SW480 (cell line): Measurements from ENCODE around the gene TFAP2D.

Experiments
- DNase-seq: peaks from one replicate; pipeline ENCODE4 v3.0.0-alpha.2; 2016; ENCODE audit warnings: low spot score

Gene TFAP2D

DNA sequence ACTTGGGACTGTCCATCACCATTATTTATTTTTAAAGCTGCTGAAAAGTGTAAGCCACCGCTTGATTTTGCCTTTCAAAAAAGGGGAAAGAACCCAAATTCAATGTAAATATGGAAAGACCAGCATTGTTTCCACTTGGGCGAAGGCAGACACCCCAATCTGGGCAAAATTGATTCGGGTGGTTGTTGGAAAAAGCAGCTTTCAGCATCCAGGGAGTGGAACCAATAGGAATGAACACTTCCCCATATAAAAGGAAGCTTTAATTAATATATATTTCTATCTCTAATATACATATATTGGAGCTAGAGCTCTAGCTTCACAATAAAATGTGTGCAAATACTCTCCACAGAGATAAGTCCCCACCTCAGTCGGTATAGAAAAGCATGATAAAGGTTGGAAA lies at the start of gene TFAP2D:
Gene TFAP2D (plus strand): TSS at position 301 of the 400 bp plus-strand sequence. CDS start 530 bp downstream, outside the sequence.
- DNase-seq: no peak

- no peak for DNase-seq
Measured at GRCh38 chr6:50663806-50664205, 49.5 kb upstream of the TFAP2D start.

DNA sequence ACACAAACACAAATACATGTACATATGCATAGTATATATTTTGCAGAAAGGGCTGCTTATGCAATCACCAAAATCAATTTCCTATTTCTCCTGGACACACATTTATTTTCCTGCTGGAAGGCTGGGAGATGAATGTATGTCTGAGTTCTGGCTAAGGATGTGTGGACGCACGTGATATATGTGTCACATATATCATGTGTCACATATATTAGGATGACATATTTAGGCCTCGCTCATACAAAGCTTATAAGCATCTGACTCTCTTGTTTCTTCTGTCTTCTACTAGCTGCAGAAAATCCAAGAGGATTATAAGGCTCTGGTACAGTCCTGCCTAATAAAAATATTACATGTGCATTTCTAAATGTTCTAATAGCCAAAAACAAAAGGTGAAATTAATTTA lies 47.2 kb upstream of the TFAP2D start:
- no peak for DNase-seq

- no peak for DNase-seq
Measured at GRCh38 chr6:50681213-50681824, 32.0 kb upstream of the TFAP2D start.

GRCh38 chr6:50689210-50689609 lies 24.1 kb upstream of the TFAP2D start:
- DNase-seq: no peak

GRCh38 chr6:50691814-50692495 lies 21.4 kb upstream of the TFAP2D start:
- DNase-seq: no peak

DNA sequence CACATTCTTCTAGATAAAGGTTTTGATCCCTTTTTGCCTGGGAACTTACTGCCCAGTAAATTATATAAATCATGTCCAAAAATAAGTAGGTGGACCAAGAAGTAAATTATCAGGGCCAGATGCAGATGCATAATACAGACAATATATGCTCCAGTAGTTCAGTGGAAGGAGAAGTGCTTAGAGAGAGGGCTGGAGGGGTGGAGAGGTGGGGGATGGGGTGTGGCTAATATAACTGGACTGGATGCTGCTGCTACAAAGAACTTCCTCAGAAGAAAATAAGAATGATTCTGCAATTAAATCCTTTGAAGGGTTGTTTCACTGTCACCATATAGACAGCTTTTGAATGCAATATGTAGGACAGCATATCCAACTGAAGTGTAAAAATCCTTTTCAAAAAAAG lies 14.8 kb upstream of the TFAP2D start:
- DNase-seq: no peak

DNA sequence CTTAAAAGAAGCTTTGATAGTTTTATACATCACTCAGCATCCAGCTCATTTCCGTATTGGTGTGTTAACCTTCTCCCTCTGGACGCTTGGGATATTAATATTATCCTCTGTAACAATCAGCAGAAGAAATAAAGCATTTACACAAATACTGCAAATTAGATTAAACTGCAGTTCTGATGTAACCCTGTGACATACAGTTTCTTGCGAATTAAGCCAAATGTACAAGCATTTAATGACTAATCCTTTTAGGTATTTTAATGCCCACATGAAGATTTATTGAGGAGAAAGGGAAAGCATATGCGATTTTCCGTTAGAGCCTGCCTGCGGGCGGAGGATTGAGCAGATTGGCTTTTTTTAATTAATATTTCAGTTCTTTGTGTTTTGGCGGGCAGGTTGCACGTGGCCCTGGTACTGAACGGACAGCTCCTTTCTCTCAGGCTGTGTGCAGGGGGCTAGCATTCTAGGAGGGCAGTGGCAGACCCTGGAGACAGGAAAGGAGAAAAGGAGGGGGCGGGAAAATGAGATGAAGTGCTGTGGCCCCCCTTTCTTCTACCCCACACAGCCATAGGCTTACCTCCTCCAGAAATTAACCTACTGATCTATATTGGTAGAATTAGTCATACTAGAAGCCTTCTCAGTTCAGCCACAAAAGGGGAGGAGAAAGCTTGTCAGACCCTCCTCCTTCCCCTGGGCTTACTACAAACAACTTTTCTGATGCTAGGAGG lies 14.1 kb upstream of the TFAP2D start:
- DNase-seq: no peak

DNA sequence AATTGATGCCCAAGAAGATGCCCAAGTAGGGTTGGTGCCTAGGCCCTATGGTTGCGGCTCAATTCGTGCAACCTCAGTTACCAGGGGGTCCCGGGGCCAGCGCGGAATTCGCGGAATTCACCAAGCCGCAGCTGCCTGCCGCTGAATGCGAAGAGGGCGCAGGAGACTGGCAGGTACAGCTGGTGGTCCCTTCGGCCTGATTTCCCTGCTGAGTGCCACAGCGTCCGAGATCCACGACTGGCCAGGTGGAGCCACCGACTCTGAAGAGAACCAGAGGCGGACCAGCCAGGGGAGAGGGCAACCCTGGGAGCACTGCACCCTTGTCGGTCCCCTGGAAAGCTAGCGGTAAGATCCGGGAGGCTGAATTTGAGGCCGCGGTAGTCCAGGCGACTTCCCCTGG lies 6.8 kb upstream of the TFAP2D start:
- no peak for DNase-seq

GRCh38 chr6:50707191-50707590 lies 6.1 kb upstream of the TFAP2D start:
- DNase-seq: no peak

GRCh38 chr6:50707652-50708300 lies 5.5 kb upstream of the TFAP2D start:
- DNase-seq: no peak

DNA sequence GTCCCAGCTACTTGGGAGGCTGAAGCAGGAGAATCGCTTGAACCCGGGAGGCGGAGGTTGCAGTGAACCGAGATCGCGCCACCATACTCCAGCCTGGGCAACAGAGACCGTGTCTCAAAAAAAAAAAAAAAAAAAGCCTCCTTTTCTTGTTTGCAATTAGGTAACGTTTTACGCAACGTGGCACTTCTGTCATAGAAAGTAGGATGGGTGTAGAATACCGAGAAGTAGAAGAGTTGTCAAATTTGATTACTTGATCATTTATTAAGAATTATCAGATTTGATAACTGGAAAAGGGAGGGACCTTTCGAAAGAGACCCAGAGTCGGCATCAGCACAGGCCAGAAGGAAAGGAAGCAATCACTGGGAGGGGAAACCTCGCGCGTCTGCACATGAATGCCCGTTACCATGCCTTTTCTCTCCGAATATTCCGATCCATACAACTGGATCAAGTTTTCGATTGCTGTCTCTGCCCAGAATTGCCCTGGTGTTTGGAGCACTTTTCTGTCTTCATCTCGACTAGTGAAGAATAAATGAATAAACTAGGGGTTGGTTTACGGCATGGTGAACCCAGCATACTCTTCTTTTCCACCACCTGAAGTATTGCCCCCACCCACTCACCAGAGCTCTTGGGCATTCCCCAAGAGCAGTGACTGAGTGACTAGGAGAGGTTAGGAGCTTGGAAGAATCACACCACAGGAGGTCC lies 4.5 kb upstream of the TFAP2D start:
- DNase-seq: no peak

- no peak for DNase-seq
Measured at GRCh38 chr6:50709366-50709734, 4.0 kb upstream of the TFAP2D start.

GRCh38 chr6:50711686-50712085 lies 1.6 kb upstream of the TFAP2D start:
- DNase-seq: no peak

DNA sequence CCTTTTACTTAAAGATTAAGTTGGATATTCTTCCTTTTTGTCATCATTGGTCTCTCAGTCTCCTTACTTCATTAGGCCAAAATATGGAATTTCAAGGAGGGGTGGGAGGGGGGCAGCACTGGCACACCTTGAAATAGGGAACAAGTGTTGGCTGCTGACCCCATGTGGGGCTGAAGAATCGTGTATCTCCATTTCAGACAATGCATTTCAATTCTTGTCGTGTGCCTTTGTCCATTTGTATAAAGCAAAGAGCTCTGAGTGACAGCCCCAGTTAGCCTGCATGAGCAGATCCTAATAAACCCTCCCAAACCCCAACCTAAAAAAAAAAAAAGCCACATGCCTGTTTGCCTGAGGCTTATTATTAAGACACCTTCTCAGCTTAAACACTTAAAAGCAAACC lies 1.0 kb upstream of the TFAP2D start:
- DNase-seq: no peak

DNA sequence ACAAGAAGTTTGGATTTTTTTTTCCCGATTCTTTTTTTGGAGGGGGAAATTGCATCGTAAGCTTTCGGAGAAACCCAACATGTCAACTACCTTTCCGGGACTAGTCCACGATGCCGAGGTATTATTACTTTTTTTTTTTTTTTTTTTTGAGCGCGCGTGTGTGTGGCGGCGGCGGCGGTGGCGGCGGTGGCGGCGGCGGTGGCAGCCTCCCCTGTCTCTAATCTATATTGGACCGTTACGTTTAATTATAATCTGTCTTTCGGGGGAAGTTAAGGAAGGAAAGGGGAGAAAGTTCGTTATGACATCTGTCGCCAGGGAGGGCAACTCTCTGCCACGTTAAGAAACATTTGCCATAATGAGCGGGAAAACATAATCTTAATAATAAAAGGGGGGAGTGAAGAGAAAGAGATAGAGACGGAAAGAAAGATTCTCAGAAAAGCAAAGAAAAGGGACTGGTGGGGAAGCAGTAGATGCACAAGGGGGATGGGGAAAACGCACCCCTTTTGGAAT lies 706 bp downstream of the TFAP2D start:
- DNase-seq: no peak

GRCh38 chr6:50714487-50715379 lies 1.4 kb downstream of the TFAP2D start:
- no peak for DNase-seq

GRCh38 chr6:50716899-50717509 lies 3.7 kb downstream of the TFAP2D start:
- DNase-seq: no peak

DNA sequence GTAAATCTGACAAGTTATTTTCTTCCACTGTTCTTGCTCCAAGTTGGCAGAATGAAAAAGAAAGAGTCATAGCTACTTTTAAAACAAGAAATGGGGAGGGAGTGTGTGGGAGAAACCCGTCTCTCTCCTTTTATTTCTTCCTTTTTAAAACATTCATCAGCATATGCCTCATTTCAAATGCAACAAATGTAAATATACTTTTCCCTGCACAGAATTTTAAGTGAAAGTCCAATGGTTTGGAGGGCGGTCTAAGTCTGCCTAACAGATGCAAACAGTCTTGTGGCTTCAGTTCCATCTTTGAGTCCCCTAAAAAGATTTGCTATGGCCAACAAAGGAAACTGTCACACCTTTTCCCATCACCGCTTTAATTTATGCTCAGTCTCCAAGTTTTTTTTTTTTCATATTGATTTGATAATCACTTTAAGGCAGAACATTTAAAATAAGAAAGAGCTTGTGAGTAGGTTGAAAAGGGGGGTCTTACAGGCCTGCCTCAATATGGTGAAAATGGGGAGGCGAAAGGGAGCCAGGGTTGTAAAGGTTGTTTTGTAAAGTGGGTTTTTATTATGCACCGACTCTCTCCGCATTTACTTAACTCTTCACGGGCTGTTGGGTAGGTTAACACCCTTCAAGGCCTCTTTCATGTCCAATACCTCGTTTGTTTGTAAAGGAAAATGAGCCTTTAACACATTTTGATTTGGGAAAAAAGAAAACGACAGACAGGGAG lies 4.6 kb downstream of the TFAP2D start:
- DNase-seq: no peak

GRCh38 chr6:50718566-50718965 lies 5.2 kb downstream of the TFAP2D start:
- DNase-seq: no peak
